ENCODE data around the gene MCF2L2.
"Not testable (repeated sequence)": the region's sequence is repeated elsewhere in the genome, so short reads cannot be mapped to it uniquely, and the experiment has no call there.

The MCF2L2 gene

GRCh38 chr3:183428447-183429211 lies at the start of gene MCF2L2:
MCF2L2 (minus strand) TSS chr3:183428619; CDS start chr3:183427977, 642 bp downstream.
- DNase-seq: peak; percentile 61

- no peak for DNase-seq
These were observed 49.5 kb upstream of the MCF2L2 start for GRCh38 chr3:183477801-183478456.

- not testable (repeated sequence) for DNase-seq
These were observed 47.3 kb upstream of the MCF2L2 start for GRCh38 chr3:183475764-183476162.

- DNase-seq: no peak
These were observed 46.8 kb upstream of the MCF2L2 start for GRCh38 chr3:183475016-183475763.

GRCh38 chr3:183473969-183474368 lies 45.5 kb upstream of the MCF2L2 start:
- no peak for DNase-seq

- no peak for DNase-seq
These were observed 43.7 kb upstream of the MCF2L2 start for GRCh38 chr3:183472155-183472554.

- DNase-seq: no peak
These were observed 40.0 kb upstream of the MCF2L2 start for GRCh38 chr3:183468424-183468823.

- no peak for DNase-seq
These were observed 38.2 kb upstream of the MCF2L2 start for GRCh38 chr3:183466575-183466974.

- not testable (repeated sequence) for DNase-seq
These were observed 37.3 kb upstream of the MCF2L2 start for GRCh38 chr3:183465710-183466109.

- no peak for DNase-seq
These were observed 36.1 kb upstream of the MCF2L2 start for GRCh38 chr3:183464480-183464879.

GRCh38 chr3:183460081-183461055 lies 31.9 kb upstream of the MCF2L2 start:
- DNase-seq: no peak

- DNase-seq: no peak
These were observed 26.7 kb upstream of the MCF2L2 start for GRCh38 chr3:183455089-183455488.

GRCh38 chr3:183454064-183454463 lies 25.6 kb upstream of the MCF2L2 start:
- no peak for DNase-seq

GRCh38 chr3:183449791-183450190 lies 21.4 kb upstream of the MCF2L2 start:
- no peak for DNase-seq

GRCh38 chr3:183449391-183449790 lies 21.0 kb upstream of the MCF2L2 start:
- DNase-seq: no peak

GRCh38 chr3:183448369-183449128 lies 20.1 kb upstream of the MCF2L2 start:
- DNase-seq: no peak

- peak; percentile 72 for DNase-seq
These were observed 19.0 kb upstream of the MCF2L2 start for GRCh38 chr3:183447206-183448001.

- DNase-seq: no peak
These were observed 18.4 kb upstream of the MCF2L2 start for GRCh38 chr3:183446838-183447205.

- DNase-seq: no peak
These were observed 16.3 kb upstream of the MCF2L2 start for GRCh38 chr3:183444748-183445147.

Measured in CD4-positive, alpha-beta T cell treated with Interleukin-15 for 1 hour (primary cell).